Panc1 (cell line): ENCODE results near the gene HTRA3. TPM values are rescaled to one million over a fixed set of nuclear protein-coding genes. Genes with fewer than 3 reads are reported as not detected.

Experiments used
- ATAC-seq: fragments of 200-7000 bp; cut with Tn5 transposase; 2 replicates; pipeline ENCODE4 v1.9.1; 2020; ENCODE audit warnings: mild to moderate bottlenecking, moderate library complexity
- BruUV-seq: library from RNA; stranded (reverse); fragments of 400-500 nt; replicated peaks from 2 replicates; lab custom pipeline; 2021; lab: Mats Ljungman, UMichigan
- CTCF ChIA-PET: fragments of 300-600 bp; sonication (Branson Sonifier 250); formaldehyde crosslinking; loops from one replicate; lab custom pipeline; 2022; ENCODE audit warnings: antibody characterized with exemption; lab: Charles Lee
- POLR2A ChIA-PET: fragments of 300-600 bp; sonication (Branson Sonifier 250); formaldehyde crosslinking; loops from one replicate; lab custom pipeline; 2022; ENCODE audit warnings: antibody characterized with exemption; lab: Charles Lee
- DNase-seq: peaks from one replicate; pipeline ENCODE4 v3.0.0-alpha.2; 2010; ENCODE audit warnings: low read depth, low spot score
- H3K27ac ChIP-seq: 2 replicates; pipeline ENCODE4 v1.5.1; 2011; ENCODE audit warnings: mild to moderate bottlenecking, low read length, inconsistent platforms
- H3K27me3 ChIP-seq: fragments of 200-500 bp; sonication (Bioruptor generic); 2 replicates; pipeline ENCODE4 v1.6.0; 2014; ENCODE audit warnings: low read length, inconsistent platforms; ENCODE audit not compliant: control insufficient read depth, insufficient read depth
- H3K36me3 ChIP-seq: fragments of 200-500 bp; sonication (Bioruptor generic); 2 replicates; pipeline ENCODE4 v1.5.1; 2014; ENCODE audit warnings: inconsistent platforms, mild to moderate bottlenecking, low read length, moderate library complexity; ENCODE audit not compliant: control insufficient read depth, insufficient read depth
- H3K4me1 ChIP-seq: 2 replicates; pipeline ENCODE4 v1.5.1; 2011; ENCODE audit warnings: inconsistent platforms, mild to moderate bottlenecking, low read length, moderate library complexity; ENCODE audit not compliant: control insufficient read depth, insufficient read depth
- H3K4me3 ChIP-seq, 2 experiments: 2 replicates each; pipeline ENCODE4 v1.5.1; 2011 to 2012; ENCODE audit warnings: low read depth in 2 of 2, low read length in 2 of 2, mild to moderate bottlenecking in 2 of 2, inconsistent platforms in 1 of 2, moderate library complexity in 1 of 2
- H3K9me3 ChIP-seq: fragments of 200-500 bp; sonication (Bioruptor generic); 2 replicates; pipeline ENCODE4 v1.5.1; 2014; ENCODE audit warnings: low read depth, mild to moderate bottlenecking, inconsistent platforms, low read length, moderate library complexity; ENCODE audit not compliant: control insufficient read depth, insufficient read depth
- CTCF ChIP-seq: fragments of 450-650 bp; IDR thresholded peaks from 2 replicates; pipeline ENCODE4 v1.5.1; 2017; ENCODE audit warnings: mild to moderate bottlenecking
- POLR2AphosphoS5 ChIP-seq: IDR thresholded peaks from 2 replicates; pipeline ENCODE4 v1.6.1; 2012; ENCODE audit warnings: mild to moderate bottlenecking, low read depth, low read length, moderate library complexity
- REST ChIP-seq, 2 experiments: IDR thresholded peaks; 2 replicates each; pipeline ENCODE4 v1.6.1; 2011 to 2012; ENCODE audit warnings: low read depth in 2 of 2, control low read depth in 1 of 2, low read length in 1 of 2, mild to moderate bottlenecking in 1 of 2, moderate library complexity in 1 of 2; ENCODE audit not compliant: insufficient read depth in 1 of 2
- SIN3A ChIP-seq: IDR thresholded peaks from 2 replicates; pipeline ENCODE4 v1.6.1; 2012; ENCODE audit warnings: low read depth, mild to moderate bottlenecking, low read length, moderate library complexity, borderline replicate concordance; ENCODE audit not compliant: insufficient read depth
- TCF7L2 ChIP-seq: IDR thresholded peaks from 2 replicates; pipeline ENCODE4 v1.6.1; 2011; ENCODE audit warnings: mild to moderate bottlenecking, low read depth, low read length, inconsistent platforms
- in situ Hi-C: cut with HindIII; loops from 2 replicates; pipeline ENCODE4 v1.10.0; 2016; ENCODE audit warnings: low sequenced_read_pairs, low pct_unique_long_range_greater_than_20kb
- intact Hi-C: fragments of 100-400 bp; cut with micrococcal nuclease; formaldehyde crosslinking; loops from one replicate; pipeline ENCODE4 v1.10.0; 2022; ENCODE audit not compliant: unreplicated experiment
- total RNA-seq: library from RNA; stranded (reverse); gene quantifications from one replicate; pipeline ENCODE4 v1.2.1, GENCODE V29; 2021; ENCODE audit not compliant: unreplicated experiment

The HTRA3 gene
- total RNA-seq, 1 experiment from 2014 or later, result 0.98 TPM

- no peak for DNase-seq
- Histone ChIP-seq H3K27ac (no peak overlapping the region), H3K9me3 (no peaks in the 10 kb centered on the region), H3K4me1 (no peaks in the 10 kb centered on the region), H3K4me3 (no peak overlapping the region), H3K27me3 (no peaks in the 10 kb centered on the region), H3K36me3 (no peaks in the 10 kb centered on the region)
- intact Hi-C loops, result no loop called here
- POLR2A ChIA-PET, result no interaction called here
- no TSS peak for BruUV-seq
- in situ Hi-C loops, result no loop called here
- no peak for TF ChIP-seq CTCF
- TF ChIP-seq TCF7L2, result no peak
- no peak for TF ChIP-seq REST (IDR thresholded peaks at IDR 0.05; ENCODE audit: insufficient read depth in 1 of 2, low read depth in 2 of 2, low read length in 1 of 2)
- TF ChIP-seq SIN3A, result no peak
- no peak for TF ChIP-seq POLR2AphosphoS5
- no peak for ATAC-seq
- CTCF ChIA-PET, result no interaction called here
Measured at GRCh38 chr4:8289956-8290700, 20.6 kb downstream of the HTRA3 start.

- no peak for DNase-seq
- ChIA-PET POLR2A (no interaction called here), CTCF (no interaction called here)
- intact Hi-C loops (no loop called here), in situ Hi-C loops (no loop called here)
- no peak for ATAC-seq
- no peak overlapping the region for H3K27ac ChIP-seq
- no peaks in the 10 kb centered on the region for H3K27me3 ChIP-seq
- no peaks in the 10 kb centered on the region for H3K36me3 ChIP-seq
- H3K4me3 ChIP-seq, result no peak overlapping the region
- no peak for TF ChIP-seq REST (IDR thresholded peaks at IDR 0.05; ENCODE audit: insufficient read depth in 1 of 2, low read depth in 2 of 2, low read length in 1 of 2)
- TF ChIP-seq SIN3A, result no peak
- no peak for TF ChIP-seq POLR2AphosphoS5
- TF ChIP-seq CTCF, result no peak
- TF ChIP-seq TCF7L2, result no peak
- no peaks in the 10 kb centered on the region for H3K9me3 ChIP-seq
- H3K4me1 ChIP-seq, result no peaks in the 10 kb centered on the region
- BruUV-seq, result no TSS peak
Measured at GRCh38 chr4:8290701-8290970, 21.1 kb downstream of the HTRA3 start.
